T-cell (primary cell): ENCODE measurements around the gene DNAJB1. TPM values are rescaled to one million over a fixed set of nuclear protein-coding genes. Genes with fewer than 3 reads are reported as not detected.

Experiments
- ATAC-seq, 4 experiments: fragments of 200-7000 bp in 3 of 4; fragments of 150-1000 bp in 1 of 4; cut with Tn5 transposase; replicated peaks in 1 of 4; 1 replicate in 3 of 4; 2 replicates in 1 of 4; pipeline ENCODE4 v1.10.0; 2021; ENCODE audit warnings: moderate library complexity in 3 of 4, mild to moderate bottlenecking in 2 of 4, moderate number of reproducible peaks in 1 of 4
- CTCF ChIA-PET, 2 donors: fragments of 300-600 bp; sonication (Branson Sonifier 250); formaldehyde crosslinking; loops; one replicate each; lab custom pipeline; 2022; ENCODE audit warnings: antibody characterized with exemption in 2 of 2; lab: Charles Lee
- POLR2A ChIA-PET, 2 donors: fragments of 300-600 bp; sonication (Branson Sonifier 250); formaldehyde crosslinking; loops; one replicate each; lab custom pipeline; 2022; ENCODE audit warnings: antibody characterized with exemption in 2 of 2; lab: Charles Lee
- DNase-seq, 35 experiments: peaks; one replicate each; pipeline versions ENCODE4 v3.0.0 to v3.0.0-alpha.2; 2013 to 2023
- H3K27ac ChIP-seq: one replicate; pipeline ENCODE4 v1.5.1; 2013; ENCODE audit warnings: low read length
- H3K27me3 ChIP-seq, 2 experiments: replicated peaks in 1 of 2; 1 replicate in 1 of 2; 2 replicates in 1 of 2; pipeline versions ENCODE4 v1.6.1 to v1.7.0; 2013; ENCODE audit warnings: low read length in 1 of 2, mixed read lengths in 1 of 2; ENCODE audit not compliant: control insufficient read depth in 2 of 2, insufficient read depth in 2 of 2; ENCODE audit errors: extremely low read depth in 1 of 2
- H3K36me3 ChIP-seq, 2 donors: 1 replicate in 1 of 2; 2 replicates in 1 of 2; pipeline versions ENCODE4 v1.6.1 to v1.7.0; 2013; ENCODE audit warnings: low read length in 1 of 2; ENCODE audit not compliant: control insufficient read depth in 2 of 2, insufficient read depth in 1 of 2; ENCODE audit errors: extremely low read depth in 1 of 2
- H3K4me1 ChIP-seq, 2 experiments: 1 replicate in 1 of 2; 2 replicates in 1 of 2; pipeline versions ENCODE4 v1.6.1 to v1.7.0; 2013; ENCODE audit warnings: low read length in 2 of 2, mixed read lengths in 1 of 2; ENCODE audit not compliant: insufficient read depth in 2 of 2, control insufficient read depth in 1 of 2; ENCODE audit errors: extremely low read depth in 1 of 2
- H3K4me3 ChIP-seq, 2 donors: 1 replicate in 1 of 2; 2 replicates in 1 of 2; pipeline versions ENCODE4 v1.5.1 to v1.7.0; 2013; ENCODE audit warnings: mild to moderate bottlenecking in 2 of 2, low read length in 1 of 2, moderate library complexity in 1 of 2; ENCODE audit not compliant: control insufficient read depth in 1 of 2; ENCODE audit errors: extremely low read depth in 1 of 2
- H3K9me3 ChIP-seq: 2 replicates; pipeline ENCODE4 v1.7.0; 2013
- H3K27ac Mint-ChIP-seq, 2 donors: one replicate each; pipeline ENCODE4 v1.8.0; 2020 to 2021; ENCODE audit warnings: mild to moderate bottlenecking in 2 of 2, mixed read lengths in 2 of 2
- H3K27me3 Mint-ChIP-seq, 2 donors: one replicate each; pipeline ENCODE4 v1.8.0; 2021 to 2022; ENCODE audit warnings: mixed read lengths in 2 of 2
- H3K36me3 Mint-ChIP-seq: one replicate; pipeline ENCODE4 v1.8.0; 2021; ENCODE audit warnings: mixed read lengths
- H3K4me1 Mint-ChIP-seq, 3 donors: one replicate each; pipeline ENCODE4 v1.8.0; 2020 to 2022; ENCODE audit warnings: mixed read lengths in 3 of 3, mild to moderate bottlenecking in 1 of 3
- H3K4me3 Mint-ChIP-seq, 3 donors: one replicate each; pipeline ENCODE4 v1.8.0; 2020 to 2022; ENCODE audit warnings: mild to moderate bottlenecking in 3 of 3, mixed read lengths in 3 of 3, moderate library complexity in 3 of 3
- H3K9me3 Mint-ChIP-seq, 3 donors: one replicate each; pipeline ENCODE4 v1.8.0; 2020 to 2022; ENCODE audit warnings: mixed read lengths in 3 of 3
- WGBS: methylation state at CpG from one replicate; pipeline ENCODE4 v1.1.5; 2013; ENCODE audit warnings: missing lambda C conversion rate; ENCODE audit not compliant: insufficient coverage; 5-methylcytosine and 5-hydroxymethylcytosine counted together
- total RNA-seq, 35 experiments: library from RNA in 6 of 35; stranded (reverse) in 6 of 35; fragments of 120-200 nt in 1 of 35; gene quantifications; one replicate each; pipeline versions ENCODE4 v1.2.1 to v1.2.4 and lab custom pipeline; 2013 to 2026

Gene DNAJB1
- total RNA-seq, 5 donors from 2014 or later (not counting 1 experiment from before 2014, with no cell fraction given): 158 to 575 (median 165) TPM

DNA sequence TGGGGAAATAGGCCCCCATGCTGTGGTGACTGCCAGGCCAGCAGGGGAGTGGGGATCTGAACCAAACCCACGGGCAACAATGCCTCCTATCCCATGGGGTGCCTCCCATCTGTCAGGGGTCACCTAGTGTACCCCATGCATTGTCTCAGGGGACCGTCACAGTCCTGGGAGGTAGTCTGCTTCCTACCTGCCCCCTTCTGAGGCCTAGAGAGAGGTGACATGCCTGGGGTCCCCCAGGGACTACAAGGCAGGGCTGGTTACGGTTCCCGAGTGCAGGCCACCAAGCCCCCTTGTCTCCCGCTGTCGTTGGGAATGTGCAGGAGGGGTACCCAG is 42.5 kb upstream of the DNAJB1 start:
- ATAC-seq (no peak), DNase-seq (no peak)
- peaks cover 2 to 80% of the 10 kb centered on the region in 2 experiments for H3K4me1 ChIP-seq
- ChIA-PET CTCF (no interaction called here), POLR2A (no interaction called here)
- H3K27me3 Mint-ChIP-seq: no peaks in the 10 kb centered on the region
- peaks cover 5% of the 10 kb centered on the region for H3K36me3 Mint-ChIP-seq
- no peak overlapping the region for H3K4me3 ChIP-seq
- no peaks in the 10 kb centered on the region for H3K9me3 Mint-ChIP-seq
- H3K4me1 Mint-ChIP-seq: peaks cover 17 to 40% (median 37%) of the 10 kb centered on the region in 3 donors
- H3K9me3 ChIP-seq: no peaks in the 10 kb centered on the region
- H3K36me3 ChIP-seq: peaks cover 14 to 28% of the 10 kb centered on the region in 2 donors
- H3K27ac ChIP-seq: no peak overlapping the region
- 96% methylated on average over 6 of the region's 6 CpGs for WGBS
- H3K27me3 ChIP-seq: no peaks in the 10 kb centered on the region
- H3K4me3 Mint-ChIP-seq: no peak overlapping the region
- H3K27ac Mint-ChIP-seq: no peak overlapping the region

DNA sequence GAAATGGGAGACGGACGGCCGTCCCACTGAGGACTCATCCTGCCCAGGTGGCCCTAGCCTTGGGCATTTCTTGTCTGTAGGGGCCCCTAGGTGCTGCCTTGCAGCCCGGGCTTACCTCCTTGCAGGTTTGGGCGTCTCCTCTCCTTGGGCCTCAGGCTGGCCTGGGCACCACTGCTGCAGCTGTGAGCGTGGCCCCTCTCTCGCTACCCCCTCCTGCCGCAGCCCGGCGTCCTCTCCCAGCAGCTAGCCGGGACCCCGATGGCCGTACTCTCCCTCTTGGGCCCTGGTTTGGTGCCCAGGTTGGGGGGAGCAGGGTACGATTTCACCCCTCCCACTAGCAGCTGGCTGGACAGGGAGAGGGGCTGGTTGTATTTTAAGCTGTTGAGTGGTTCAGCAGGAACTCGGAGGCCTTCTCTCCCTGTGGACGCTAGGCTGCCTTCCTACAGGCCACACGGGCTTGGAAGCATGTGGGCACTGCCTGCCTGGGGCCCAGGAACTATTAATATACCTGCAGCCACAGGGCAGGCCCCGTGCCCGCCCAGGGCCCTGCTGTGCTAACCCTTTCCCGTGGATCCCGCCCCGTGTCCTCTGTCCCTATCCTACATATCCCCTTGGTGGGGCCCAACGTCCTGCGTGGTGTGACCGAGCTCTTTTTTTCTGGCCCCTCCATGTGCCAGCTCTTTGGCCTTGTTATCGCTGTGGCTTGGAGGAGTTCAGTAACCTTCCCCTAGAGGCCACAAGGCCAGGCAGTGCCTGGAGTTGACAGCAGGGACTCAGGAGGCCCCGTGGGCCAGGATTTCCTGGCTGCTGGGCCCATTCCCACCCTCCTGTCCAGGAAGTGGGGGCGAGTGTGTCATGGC is 41.9 kb upstream of the DNAJB1 start:
- no peak for ATAC-seq
- H3K27me3 Mint-ChIP-seq: no peaks in the 10 kb centered on the region
- peak overlapping the region; percentile 23 to 55 for H3K27ac Mint-ChIP-seq

DNA sequence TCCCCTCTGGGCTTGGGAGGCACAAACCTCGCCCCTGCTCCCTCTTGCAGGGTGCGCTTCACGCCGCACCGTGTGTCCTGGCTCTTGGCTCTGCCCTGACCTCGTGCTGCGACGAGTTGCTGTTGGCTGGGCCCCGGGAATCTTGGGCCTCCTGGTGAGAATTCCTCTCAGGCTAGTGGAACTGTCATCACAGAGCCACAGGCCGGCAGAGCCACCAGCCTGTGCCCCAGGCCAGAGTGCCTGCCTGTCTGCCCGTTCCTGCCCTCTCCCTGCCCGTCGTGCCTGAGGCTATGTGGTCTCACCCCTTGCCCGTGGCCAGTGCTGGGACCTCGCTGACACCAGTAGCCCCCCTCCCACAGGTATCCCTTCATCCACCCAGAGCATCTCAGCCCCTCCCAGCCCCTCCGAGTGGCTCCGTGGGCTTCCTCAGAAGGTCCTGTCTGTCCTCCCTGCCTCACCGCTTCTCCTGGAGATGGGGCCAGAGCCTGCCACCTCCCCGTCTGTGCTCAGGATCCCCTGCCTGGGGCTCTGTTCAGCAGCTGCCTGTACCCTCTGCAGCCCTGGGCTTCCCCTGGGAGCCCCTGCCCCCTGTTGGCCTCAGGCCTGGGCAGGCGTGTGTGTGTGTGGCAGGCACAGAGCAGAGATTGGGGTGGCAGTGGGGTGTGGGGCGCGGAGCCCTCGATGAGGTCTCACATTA is 40.3 kb upstream of the DNAJB1 start:
- Histone ChIP-seq H3K4me3 (no peak overlapping the region), H3K4me1 (peaks cover 2 to 84% of the 10 kb centered on the region in 2 experiments), H3K27me3 (no peaks in the 10 kb centered on the region), H3K9me3 (no peaks in the 10 kb centered on the region), H3K27ac (no peak overlapping the region), H3K36me3 (peaks cover 6 to 21% of the 10 kb centered on the region in 2 donors)
- ChIA-PET POLR2A (no interaction called here), CTCF (no interaction called here)
- H3K4me1 Mint-ChIP-seq: peaks cover 21 to 47% (median 45%) of the 10 kb centered on the region in 3 donors
- no peak overlapping the region for H3K4me3 Mint-ChIP-seq
- ATAC-seq (no peak), DNase-seq (no peak)
- H3K36me3 Mint-ChIP-seq: peaks cover 3% of the 10 kb centered on the region
- no peaks in the 10 kb centered on the region for H3K27me3 Mint-ChIP-seq
- H3K27ac Mint-ChIP-seq: no peak overlapping the region
- no peaks in the 10 kb centered on the region for H3K9me3 Mint-ChIP-seq
- 97% methylated on average over 19 of the region's 23 CpGs for WGBS

More for the DNA sequence above, 41.9 kb upstream of the DNAJB1 start:
- H3K4me3 Mint-ChIP-seq: no peak overlapping the region
- no peaks in the 10 kb centered on the region for H3K27me3 ChIP-seq
- H3K36me3 Mint-ChIP-seq: peaks cover 5% of the 10 kb centered on the region
- no peak for DNase-seq
- whole genome bisulfite sequencing: 83% methylated on average over 17 of the region's 28 CpGs
- H3K9me3 ChIP-seq: no peaks in the 10 kb centered on the region
- H3K27ac ChIP-seq: no peak overlapping the region
- POLR2A ChIA-PET: interaction anchor here in 1 of 2 donors (0.6 kb wide), 1 partner anchor 199 kb away, joined by 10 read pairs; no protein-coding TSS in a partner anchor
- H3K4me3 ChIP-seq: no peak overlapping the region
- H3K36me3 ChIP-seq: peaks cover 8 to 23% of the 10 kb centered on the region in 2 donors
- CTCF ChIA-PET: interaction anchor here in 1 of 2 donors (0.9 kb wide), 2 partner anchors 13 to 123 kb away, joined by 3 to 4 read pairs; no protein-coding TSS in a partner anchor
- H3K4me1 Mint-ChIP-seq: peaks cover 17 to 41% (median 37%) of the 10 kb centered on the region in 3 donors
- no peaks in the 10 kb centered on the region for H3K9me3 Mint-ChIP-seq
- peaks cover 2 to 83% of the 10 kb centered on the region in 2 experiments for H3K4me1 ChIP-seq

DNA sequence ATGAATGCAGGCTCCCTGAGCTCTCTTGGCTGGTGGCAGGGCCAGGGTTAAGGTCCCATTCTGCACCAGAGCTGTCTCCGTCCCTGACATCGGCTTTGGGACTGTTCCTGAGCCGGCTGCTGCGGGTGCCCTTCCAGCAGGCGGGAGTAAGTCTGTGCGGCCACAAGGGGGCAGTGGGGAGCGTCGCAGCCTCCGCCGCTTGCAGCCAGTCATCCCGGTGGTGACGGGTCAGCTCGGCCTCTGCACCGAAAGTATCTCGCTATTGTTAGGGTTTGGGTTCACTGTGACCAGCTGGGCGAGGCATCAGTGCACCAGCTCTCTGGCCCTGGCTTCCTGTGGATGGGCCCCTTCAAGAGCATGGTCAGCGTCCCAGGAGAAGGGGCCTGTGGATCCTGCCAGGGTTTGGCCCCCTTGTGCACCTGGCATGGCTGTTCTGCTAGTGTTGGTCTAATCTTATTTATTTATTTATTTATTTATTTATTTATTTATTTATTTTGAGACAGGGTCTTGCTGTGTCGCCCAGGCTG is 38.5 kb upstream of the DNAJB1 start:
- no peaks in the 10 kb centered on the region for H3K36me3 Mint-ChIP-seq
- peaks cover 2 to 84% of the 10 kb centered on the region in 2 experiments for H3K4me1 ChIP-seq
- ChIA-PET POLR2A (interaction anchor here (0.6 to 0.8 kb wide), 2 partner anchors 38 to 68 kb away, joined by 3 to 5 read pairs; no protein-coding TSS in a partner anchor), CTCF (interaction anchor here (1.0 to 1.6 kb wide), 5 partner anchors 15 to 130 kb away, joined by 3 to 6 read pairs (median 4); partner anchors contain the start of gene NDUFB7 (in 1 of the 2))
- H3K4me3 ChIP-seq: peak overlapping the region in 1 of 2 donors; percentile 27
- ATAC-seq: peak; percentile 77 to 84 (median 80)
- H3K27ac Mint-ChIP-seq: peak overlapping the region; percentile 58 to 88
- no peaks in the 10 kb centered on the region for H3K9me3 ChIP-seq
- no peaks in the 10 kb centered on the region for H3K27me3 Mint-ChIP-seq
- 0% methylated on average over 14 of the region's 18 CpGs for WGBS
- H3K36me3 ChIP-seq: peaks cover 5 to 17% of the 10 kb centered on the region in 2 donors
- H3K4me3 Mint-ChIP-seq: peak overlapping the region; percentile 31 to 59 (median 41)
- H3K27me3 ChIP-seq: no peaks in the 10 kb centered on the region
- H3K27ac ChIP-seq: no peak overlapping the region
- H3K4me1 Mint-ChIP-seq: peaks cover 38 to 60% (median 59%) of the 10 kb centered on the region in 3 donors
- H3K9me3 Mint-ChIP-seq: no peaks in the 10 kb centered on the region
- peak in 34 of 35 experiments; percentile 43 to 88 (median 58) for DNase-seq

DNA sequence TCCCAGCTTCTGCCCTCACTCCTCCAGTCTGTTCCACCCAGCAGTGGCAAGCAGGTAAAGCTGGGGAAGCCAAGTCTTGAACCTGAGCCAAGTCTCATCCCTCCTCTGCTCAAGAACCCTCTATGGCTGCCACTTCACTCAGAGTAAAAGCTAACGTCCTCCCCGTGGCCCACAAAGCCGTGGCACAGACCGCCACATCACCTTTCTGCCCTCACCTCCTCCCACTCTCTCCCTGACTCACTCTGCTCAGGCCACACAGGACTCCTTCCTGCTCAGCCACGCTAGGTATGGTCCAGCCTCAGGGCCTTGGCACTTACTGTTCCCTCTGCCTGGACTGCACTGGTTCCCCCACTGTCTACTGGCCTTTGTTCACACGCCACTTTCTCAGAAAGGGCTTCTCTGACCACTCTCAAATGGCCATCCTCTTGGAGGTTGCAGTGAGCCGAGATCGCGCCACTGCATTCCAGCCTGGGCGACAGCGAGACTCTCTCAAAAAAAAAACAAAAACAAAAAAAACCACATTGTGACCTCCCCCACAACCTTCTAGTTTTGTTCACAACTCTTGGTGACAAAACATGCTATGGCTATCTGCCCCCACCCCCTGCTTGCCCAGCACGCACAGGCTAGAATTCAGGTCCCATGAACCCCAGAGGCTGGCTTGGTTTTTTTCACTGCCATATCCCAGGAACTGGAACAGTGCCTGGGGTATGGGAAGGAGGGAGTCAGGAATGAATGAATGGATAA is 37.9 kb upstream of the DNAJB1 start:
- Histone ChIP-seq H3K27me3 (no peaks in the 10 kb centered on the region), H3K9me3 (no peaks in the 10 kb centered on the region), H3K36me3 (peaks cover 0 to 17% of the 10 kb centered on the region in 2 donors), H3K27ac (peak overlapping the region; percentile 2), H3K4me3 (peak overlapping the region in 1 of 2 donors; percentile 27), H3K4me1 (peaks cover 8 to 84% of the 10 kb centered on the region in 2 experiments)
- DNase-seq (no peak), ATAC-seq (no peak)
- Mint-ChIP-seq H3K9me3 (no peaks in the 10 kb centered on the region), H3K4me3 (peak overlapping the region in 1 of 3 donors; percentile 59), H3K4me1 (peaks cover 44 to 63% (median 62%) of the 10 kb centered on the region in 3 donors), H3K27me3 (no peaks in the 10 kb centered on the region), H3K27ac (peak overlapping the region; percentile 58 to 88), H3K36me3 (no peaks in the 10 kb centered on the region)
- ChIA-PET POLR2A (interaction anchor here (0.6 to 0.8 kb wide), 3 partner anchors 35 to 67 kb away, joined by 3 to 5 read pairs (median 3); no protein-coding TSS in a partner anchor), CTCF (interaction anchor here (0.6 to 1.6 kb wide), 6 partner anchors 13 to 130 kb away, joined by 3 to 7 read pairs (median 5); partner anchors contain the start of gene NDUFB7 (in 1 of the 2))
- 63% methylated on average over 9 of the region's 12 CpGs for WGBS
